ENCODE measurements around the gene GPN3.

DNA sequence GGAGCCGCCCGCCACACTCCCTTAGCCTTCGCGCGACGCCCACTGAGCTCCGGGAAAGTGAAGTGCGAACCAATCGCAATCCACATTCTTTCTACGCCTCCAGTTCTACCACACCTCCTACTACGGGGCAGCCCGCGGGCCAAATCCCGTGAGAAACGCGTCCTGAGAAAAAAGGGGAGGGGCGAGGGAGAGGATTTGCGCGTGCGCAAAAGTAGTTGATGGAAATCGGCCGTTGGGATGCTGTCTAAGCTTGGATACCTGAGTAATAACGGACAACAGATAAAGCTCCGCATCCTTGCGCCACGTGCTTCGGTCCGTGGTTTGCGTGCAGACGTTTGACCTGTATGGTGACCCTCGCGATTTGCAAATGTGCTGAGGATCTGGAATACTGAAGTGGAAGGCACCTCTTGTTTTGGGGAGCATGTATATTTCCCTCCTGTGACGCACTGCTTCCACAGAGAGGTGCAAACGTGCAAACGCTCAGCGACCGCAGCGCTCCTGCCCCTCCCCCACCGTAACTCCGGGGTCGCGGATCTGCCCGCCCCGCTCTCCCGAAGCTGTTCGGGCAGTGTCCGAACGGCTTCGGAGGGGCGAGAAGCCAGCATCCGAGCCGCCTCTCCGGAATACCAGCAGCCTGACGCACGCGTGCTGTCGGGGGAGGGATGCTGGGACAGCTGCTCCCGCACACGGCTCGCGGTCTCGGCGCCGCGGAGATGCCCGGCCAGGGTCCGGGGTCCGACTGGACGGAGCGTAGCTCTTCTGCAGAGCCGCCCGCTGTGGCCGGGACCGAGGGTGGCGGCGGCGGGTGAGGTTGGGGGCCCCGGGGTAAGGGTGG is at the start of gene GPN3, which contains the start of gene FAM216A:
- TF ChIP-seq, protein P1, sequence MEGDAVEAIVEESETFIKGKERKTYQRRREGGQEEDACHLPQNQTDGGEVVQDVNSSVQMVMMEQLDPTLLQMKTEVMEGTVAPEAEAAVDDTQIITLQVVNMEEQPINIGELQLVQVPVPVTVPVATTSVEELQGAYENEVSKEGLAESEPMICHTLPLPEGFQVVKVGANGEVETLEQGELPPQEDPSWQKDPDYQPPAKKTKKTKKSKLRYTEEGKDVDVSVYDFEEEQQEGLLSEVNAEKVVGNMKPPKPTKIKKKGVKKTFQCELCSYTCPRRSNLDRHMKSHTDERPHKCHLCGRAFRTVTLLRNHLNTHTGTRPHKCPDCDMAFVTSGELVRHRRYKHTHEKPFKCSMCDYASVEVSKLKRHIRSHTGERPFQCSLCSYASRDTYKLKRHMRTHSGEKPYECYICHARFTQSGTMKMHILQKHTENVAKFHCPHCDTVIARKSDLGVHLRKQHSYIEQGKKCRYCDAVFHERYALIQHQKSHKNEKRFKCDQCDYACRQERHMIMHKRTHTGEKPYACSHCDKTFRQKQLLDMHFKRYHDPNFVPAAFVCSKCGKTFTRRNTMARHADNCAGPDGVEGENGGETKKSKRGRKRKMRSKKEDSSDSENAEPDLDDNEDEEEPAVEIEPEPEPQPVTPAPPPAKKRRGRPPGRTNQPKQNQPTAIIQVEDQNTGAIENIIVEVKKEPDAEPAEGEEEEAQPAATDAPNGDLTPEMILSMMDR (conservative IDR thresholded peaks at IDR 0.05 in 1 of 2, IDR thresholded peaks at IDR 0.05 in 1 of 2; ENCODE audit: extremely low read depth in 1 of 2, insufficient read depth in 1 of 2, low read depth in 1 of 2, low read length in 2 of 2): no peak
- TF ChIP-seq EZH2 (IDR thresholded peaks at IDR 0.05; ENCODE audit: borderline replicate concordance, low read length): no peak

All from mammary epithelial cell (primary cell).